Measurements from ENCODE around the gene ASF1A. TPM values are rescaled to one million over a fixed set of nuclear protein-coding genes. Genes with fewer than 3 reads are reported as not detected.

ASF1A gene
- total and polyA plus RNA-seq, 10 of the 15 experiments (the other 5 are each of a cell fraction or from before 2014, with no cell fraction given): 23.7 to 103 (median 31.5) TPM

DNA sequence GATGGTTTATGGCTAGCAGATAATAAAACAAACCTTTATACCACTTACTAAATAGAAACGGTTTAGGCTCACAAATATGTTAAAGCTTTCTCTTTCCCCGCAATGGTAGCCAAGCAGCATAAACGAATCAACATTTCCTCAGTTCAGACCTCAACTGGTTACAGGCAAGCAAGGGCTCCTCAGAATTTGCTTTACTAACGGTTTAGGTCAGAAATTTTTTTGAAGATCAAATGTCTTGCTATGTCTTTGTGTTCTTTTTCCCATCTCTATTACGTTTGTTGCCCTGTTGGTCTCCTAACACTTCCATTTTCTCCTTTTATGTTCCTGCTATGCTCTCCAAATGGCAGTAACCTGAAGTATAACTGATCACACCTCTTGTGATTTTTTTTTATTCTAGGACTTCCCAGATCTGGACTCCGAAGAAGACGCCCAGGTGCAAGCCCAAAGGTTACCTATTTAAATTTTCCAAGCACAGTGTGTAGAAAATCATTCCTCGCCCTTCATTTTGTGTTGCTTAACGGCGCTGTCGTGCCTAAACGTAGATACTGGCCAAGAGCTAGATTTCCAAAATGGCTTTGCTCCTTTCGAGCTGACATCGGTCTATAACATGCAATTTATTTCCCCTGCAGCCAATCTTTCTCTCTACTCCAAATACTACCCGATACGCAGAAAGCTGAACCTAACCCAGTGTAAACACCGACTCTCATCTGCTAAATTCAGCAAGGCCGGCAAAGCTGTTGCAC, 717 bp upstream of the ASF1A start:
- ChIA-PET RAD21 (ENCODE audit: unreplicated experiment) (interaction anchor here (1.4 to 4.1 kb wide), 3 partner anchors 11 to 217 kb away, joined by 5 to 34 read pairs (median 5); partner anchors contain the start of gene MCM9), SMC1A (ENCODE audit: uncharacterized antibody, unreplicated experiment) (interaction anchor here (0.7 to 4.0 kb wide), 9 partner anchors 8 to 453 kb away, joined by 3 to 37 read pairs (median 3); partner anchors contain the start of gene MCM9), POLR2A (interaction anchor here (3.3 to 4.3 kb wide), 2 partner anchors 13 to 41 kb away, joined by 14 to 26 read pairs; partner anchors contain the start of gene MCM9), CTCF (interaction anchor here (0.7 to 3.0 kb wide), 5 partner anchors 10 to 255 kb away, joined by 3 to 8 read pairs (median 4); no protein-coding TSS in a partner anchor)
- Histone ChIP-seq H3K4me1 (ENCODE audit: control insufficient read depth, insufficient read depth, low read length) (peaks cover 11% of the 10 kb centered on the region), H3K27me3 (replicated peaks in 1 of 2; ENCODE audit: control insufficient read depth in 2 of 2, insufficient read depth in 2 of 2, low read length in 1 of 2) (no peaks in the 10 kb centered on the region), H2AFZ (ENCODE audit: control insufficient read depth, low read depth, low read length) (peak overlapping the region; percentile 90), H3K79me2 (ENCODE audit: control insufficient read depth, insufficient read depth, low read length) (peaks cover 63% of the 10 kb centered on the region), H3K4me3 (peak overlapping the region; percentile 69), H3K9me3 (replicated peaks; ENCODE audit: control insufficient read depth, insufficient read depth, low read length) (no peaks in the 10 kb centered on the region), H3K27ac (ENCODE audit: control insufficient read depth, insufficient read depth) (peak overlapping the region; percentile 75), H3K9ac (ENCODE audit: control insufficient read depth, insufficient read depth, low read length) (peak overlapping the region; percentile 72), H3K4me2 (ENCODE audit: control insufficient read depth, insufficient read depth) (peak overlapping the region; percentile 80), H3K36me3 (ENCODE audit: control insufficient read depth in 2 of 2, insufficient read depth in 2 of 2, low read length in 1 of 2) (no peaks in the 10 kb centered on the region), H4K20me1 (ENCODE audit: control insufficient read depth, insufficient read depth) (no peaks in the 10 kb centered on the region)
- DNase-seq (ENCODE audit: low read depth, low spot score): no peak
- peak; percentile 3; the same call in 1 of the 3 replicates for ATAC-seq
- no peak for FAIRE-seq
- WGBS (ENCODE audit: insufficient coverage, insufficient replicate concordance, low lambda C conversion rate, missing lambda C conversion rate): 3% methylated on average over 18 of the region's 18 CpGs
- in situ Hi-C loops (cut with MboI) (no loop called here), intact Hi-C loops (cut with micrococcal nuclease; ENCODE audit: unreplicated experiment) (loop anchor here (5.0 to 10.0 kb wide), 5 partner anchors 81 to 452 kb away; partner anchors contain the start of genes CEP85L and MAN1A1)
- BruUV-seq (replicated peaks): TSS peak; percentile 53
- TF ChIP-seq TCF7 (IDR thresholded peaks at IDR 0.05; ENCODE audit: borderline replicate concordance) (no peak; the same call in 1 of the 2 replicates), CHD1 (IDR thresholded peaks at IDR 0.05; ENCODE audit: low read depth, low read length) (no peak), WRNIP1 (IDR thresholded peaks at IDR 0.05; ENCODE audit: borderline replicate concordance, low read depth, low read length) (no peak), NR2C1 (IDR thresholded peaks at IDR 0.05) (no peak), TBL1XR1 (IDR thresholded peaks at IDR 0.05; ENCODE audit: low read depth, low read length) (no peak), SKIL (IDR thresholded peaks at IDR 0.05; ENCODE audit: low read depth, poor library complexity, severe bottlenecking) (peak; percentile 1), ZNF592 (IDR thresholded peaks at IDR 0.05) (no peak), EED (IDR thresholded peaks at IDR 0.05; ENCODE audit: low read depth) (0 out of 2 replicates have a peak, but pooled peaks have one; percentile 11), RAD51 (IDR thresholded peaks at IDR 0.05) (0 out of 2 replicates have a peak, but pooled peaks have one; percentile 27), ATF7 (IDR thresholded peaks at IDR 0.05; ENCODE audit: low read depth) (peak; percentile 47), YBX1 (IDR thresholded peaks at IDR 0.05) (no peak), NBN (IDR thresholded peaks at IDR 0.05) (peak; percentile 92; the same call in 1 of the 2 replicates), SPI1 (IDR thresholded peaks at IDR 0.05; ENCODE audit: borderline replicate concordance, insufficient read depth, low read depth, low read length) (no peak)
- TF ChIP-seq, protein P1, sequence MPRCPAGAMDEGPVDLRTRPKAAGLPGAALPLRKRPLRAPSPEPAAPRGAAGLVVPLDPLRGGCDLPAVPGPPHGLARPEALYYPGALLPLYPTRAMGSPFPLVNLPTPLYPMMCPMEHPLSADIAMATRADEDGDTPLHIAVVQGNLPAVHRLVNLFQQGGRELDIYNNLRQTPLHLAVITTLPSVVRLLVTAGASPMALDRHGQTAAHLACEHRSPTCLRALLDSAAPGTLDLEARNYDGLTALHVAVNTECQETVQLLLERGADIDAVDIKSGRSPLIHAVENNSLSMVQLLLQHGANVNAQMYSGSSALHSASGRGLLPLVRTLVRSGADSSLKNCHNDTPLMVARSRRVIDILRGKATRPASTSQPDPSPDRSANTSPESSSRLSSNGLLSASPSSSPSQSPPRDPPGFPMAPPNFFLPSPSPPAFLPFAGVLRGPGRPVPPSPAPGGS (IDR thresholded peaks at IDR 0.05; ENCODE audit: borderline replicate concordance, insufficient read depth, low read depth, low read length, poor library complexity, severe bottlenecking): no peak

Data from GM12878 (cell line).